ENCODE data around the gene SLC39A11.

The SLC39A11 gene

GRCh38 chr17:72693151-72693878 lies 399.2 kb downstream of the SLC39A11 start:
- Histone ChIP-seq H3K4me1 (ENCODE audit: control insufficient read depth in 5 of 5, insufficient read depth in 5 of 5, low read length in 5 of 5) (no peaks in the 10 kb centered on the region), H3K9me3 (ENCODE audit: control insufficient read depth in 5 of 5, low read length in 5 of 5) (no peaks in the 10 kb centered on the region), H3K36me3 (ENCODE audit: control insufficient read depth in 5 of 5, insufficient read depth in 5 of 5, low read length in 5 of 5) (peaks cover 0 to 4% (median 2%) of the 10 kb centered on the region in 5 donors), H3K9ac (ENCODE audit: low read length in 5 of 5) (no peak overlapping the region), H3K27ac (ENCODE audit: low read depth, low read length) (no peak overlapping the region), H3K4me3 (ENCODE audit: low read depth in 1 of 5, low read length in 5 of 5) (no peak overlapping the region), H3K27me3 (ENCODE audit: control insufficient read depth in 5 of 5, insufficient read depth in 4 of 5, low read length in 5 of 5) (no peaks in the 10 kb centered on the region)

DNA sequence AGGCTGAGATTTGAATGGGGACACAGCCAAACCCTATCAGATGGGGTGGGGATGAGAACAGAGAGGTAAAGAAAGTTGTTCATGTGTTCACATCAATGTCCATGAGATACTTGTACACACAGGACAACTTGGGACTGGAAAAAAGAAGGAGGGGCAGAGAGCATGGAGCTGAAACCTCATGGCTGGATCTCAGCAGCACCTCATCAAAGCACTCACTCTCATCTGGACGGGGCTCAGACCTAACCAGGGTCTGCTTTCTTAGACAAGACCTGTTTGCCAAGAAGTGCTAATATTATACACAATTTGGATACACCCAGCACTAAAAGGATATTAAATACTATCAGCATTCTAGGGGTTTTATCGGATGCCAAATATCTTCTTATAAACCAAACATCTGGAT lies 399.8 kb downstream of the SLC39A11 start:
- H3K36me3 ChIP-seq (ENCODE audit: control insufficient read depth in 5 of 5, insufficient read depth in 5 of 5, low read length in 5 of 5): peaks cover 0 to 4% (median 2%) of the 10 kb centered on the region in 5 donors
- no peaks in the 10 kb centered on the region for H3K27me3 ChIP-seq (ENCODE audit: control insufficient read depth in 5 of 5, insufficient read depth in 4 of 5, low read length in 5 of 5)
- no peak overlapping the region for H3K9ac ChIP-seq (ENCODE audit: low read length in 5 of 5)
- no peak overlapping the region for H3K4me3 ChIP-seq (ENCODE audit: low read depth in 1 of 5, low read length in 5 of 5)
- H3K9me3 ChIP-seq (ENCODE audit: control insufficient read depth in 5 of 5, low read length in 5 of 5): no peaks in the 10 kb centered on the region
- H3K27ac ChIP-seq (ENCODE audit: low read depth, low read length): no peak overlapping the region
- H3K4me1 ChIP-seq (ENCODE audit: control insufficient read depth in 5 of 5, insufficient read depth in 5 of 5, low read length in 5 of 5): no peaks in the 10 kb centered on the region

DNA sequence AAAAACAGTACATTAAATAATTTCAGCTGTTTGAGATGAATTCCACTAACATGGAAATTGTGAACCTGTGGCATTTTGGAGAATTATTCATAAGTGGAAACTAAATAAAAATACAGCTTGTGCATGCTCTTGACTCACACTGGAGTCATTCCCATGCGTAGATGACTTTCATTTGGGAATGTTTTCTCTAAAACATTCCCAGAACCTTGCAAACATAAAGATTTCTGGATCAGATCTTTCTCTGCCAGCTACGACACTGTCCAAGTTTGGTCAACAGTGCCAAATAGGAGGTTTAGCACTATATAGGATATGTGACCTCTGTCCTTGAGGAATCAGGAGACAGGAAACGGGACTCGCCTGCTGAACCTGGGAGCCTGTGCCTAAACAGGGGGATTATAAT lies 400.9 kb downstream of the SLC39A11 start:
- no peaks in the 10 kb centered on the region for H3K4me1 ChIP-seq (ENCODE audit: control insufficient read depth in 5 of 5, insufficient read depth in 5 of 5, low read length in 5 of 5)
- H3K9ac ChIP-seq (ENCODE audit: low read length in 5 of 5): no peak overlapping the region
- no peak overlapping the region for H3K4me3 ChIP-seq (ENCODE audit: low read depth in 1 of 5, low read length in 5 of 5)
- no peaks in the 10 kb centered on the region for H3K27me3 ChIP-seq (ENCODE audit: control insufficient read depth in 5 of 5, insufficient read depth in 4 of 5, low read length in 5 of 5)
- no peaks in the 10 kb centered on the region for H3K9me3 ChIP-seq (ENCODE audit: control insufficient read depth in 5 of 5, low read length in 5 of 5)
- no peak overlapping the region for H3K27ac ChIP-seq (ENCODE audit: low read depth, low read length)
- peaks cover 0 to 4% (median 2%) of the 10 kb centered on the region in 5 donors for H3K36me3 ChIP-seq (ENCODE audit: control insufficient read depth in 5 of 5, insufficient read depth in 5 of 5, low read length in 5 of 5)

GRCh38 chr17:72691017-72691416 lies 401.5 kb downstream of the SLC39A11 start:
- no peaks in the 10 kb centered on the region for H3K4me1 ChIP-seq (ENCODE audit: control insufficient read depth in 5 of 5, insufficient read depth in 5 of 5, low read length in 5 of 5)
- no peak overlapping the region for H3K9ac ChIP-seq (ENCODE audit: low read length in 5 of 5)
- peaks cover 0 to 4% (median 2%) of the 10 kb centered on the region in 5 donors for H3K36me3 ChIP-seq (ENCODE audit: control insufficient read depth in 5 of 5, insufficient read depth in 5 of 5, low read length in 5 of 5)
- H3K4me3 ChIP-seq (ENCODE audit: low read depth in 1 of 5, low read length in 5 of 5): no peak overlapping the region
- H3K27ac ChIP-seq (ENCODE audit: low read depth, low read length): no peak overlapping the region
- no peaks in the 10 kb centered on the region for H3K9me3 ChIP-seq (ENCODE audit: control insufficient read depth in 5 of 5, low read length in 5 of 5)
- no peaks in the 10 kb centered on the region for H3K27me3 ChIP-seq (ENCODE audit: control insufficient read depth in 5 of 5, insufficient read depth in 4 of 5, low read length in 5 of 5)

GRCh38 chr17:72687886-72688285 lies 404.6 kb downstream of the SLC39A11 start:
- Histone ChIP-seq H3K9me3 (ENCODE audit: control insufficient read depth in 5 of 5, low read length in 5 of 5) (no peaks in the 10 kb centered on the region), H3K36me3 (ENCODE audit: control insufficient read depth in 5 of 5, insufficient read depth in 5 of 5, low read length in 5 of 5) (peaks cover 0 to 4% (median 2%) of the 10 kb centered on the region in 5 donors), H3K27ac (ENCODE audit: low read depth, low read length) (no peak overlapping the region), H3K4me3 (ENCODE audit: low read depth in 1 of 5, low read length in 5 of 5) (no peak overlapping the region), H3K27me3 (ENCODE audit: control insufficient read depth in 5 of 5, insufficient read depth in 4 of 5, low read length in 5 of 5) (no peaks in the 10 kb centered on the region), H3K4me1 (ENCODE audit: control insufficient read depth in 5 of 5, insufficient read depth in 5 of 5, low read length in 5 of 5) (peaks cover 2 to 12% (median 7%) of the 10 kb centered on the region in 5 donors), H3K9ac (ENCODE audit: low read length in 5 of 5) (no peak overlapping the region)

GRCh38 chr17:72684405-72685020 lies 408.0 kb downstream of the SLC39A11 start:
- Histone ChIP-seq H3K9ac (ENCODE audit: low read length in 5 of 5) (no peak overlapping the region), H3K9me3 (ENCODE audit: control insufficient read depth in 5 of 5, low read length in 5 of 5) (no peaks in the 10 kb centered on the region), H3K4me1 (ENCODE audit: control insufficient read depth in 5 of 5, insufficient read depth in 5 of 5, low read length in 5 of 5) (peaks cover 2 to 12% (median 7%) of the 10 kb centered on the region in 5 donors), H3K36me3 (ENCODE audit: control insufficient read depth in 5 of 5, insufficient read depth in 5 of 5, low read length in 5 of 5) (peaks cover 0 to 2% (median 0%) of the 10 kb centered on the region in 5 donors), H3K4me3 (ENCODE audit: low read depth in 1 of 5, low read length in 5 of 5) (no peak overlapping the region), H3K27ac (ENCODE audit: low read depth, low read length) (no peak overlapping the region), H3K27me3 (ENCODE audit: control insufficient read depth in 5 of 5, insufficient read depth in 4 of 5, low read length in 5 of 5) (no peaks in the 10 kb centered on the region)

- no peaks in the 10 kb centered on the region for H3K27me3 ChIP-seq (ENCODE audit: control insufficient read depth in 5 of 5, insufficient read depth in 4 of 5, low read length in 5 of 5)
- no peak overlapping the region for H3K9ac ChIP-seq (ENCODE audit: low read length in 5 of 5)
- H3K4me1 ChIP-seq (ENCODE audit: control insufficient read depth in 5 of 5, insufficient read depth in 5 of 5, low read length in 5 of 5): peaks cover 2 to 12% (median 7%) of the 10 kb centered on the region in 5 donors
- no peaks in the 10 kb centered on the region for H3K9me3 ChIP-seq (ENCODE audit: control insufficient read depth in 5 of 5, low read length in 5 of 5)
- no peak overlapping the region for H3K27ac ChIP-seq (ENCODE audit: low read depth, low read length)
- no peak overlapping the region for H3K4me3 ChIP-seq (ENCODE audit: low read depth in 1 of 5, low read length in 5 of 5)
- peaks cover 0 to 2% (median 0%) of the 10 kb centered on the region in 5 donors for H3K36me3 ChIP-seq (ENCODE audit: control insufficient read depth in 5 of 5, insufficient read depth in 5 of 5, low read length in 5 of 5)
Observed at GRCh38 chr17:72683506-72684404, 408.7 kb downstream of the SLC39A11 start.

DNA sequence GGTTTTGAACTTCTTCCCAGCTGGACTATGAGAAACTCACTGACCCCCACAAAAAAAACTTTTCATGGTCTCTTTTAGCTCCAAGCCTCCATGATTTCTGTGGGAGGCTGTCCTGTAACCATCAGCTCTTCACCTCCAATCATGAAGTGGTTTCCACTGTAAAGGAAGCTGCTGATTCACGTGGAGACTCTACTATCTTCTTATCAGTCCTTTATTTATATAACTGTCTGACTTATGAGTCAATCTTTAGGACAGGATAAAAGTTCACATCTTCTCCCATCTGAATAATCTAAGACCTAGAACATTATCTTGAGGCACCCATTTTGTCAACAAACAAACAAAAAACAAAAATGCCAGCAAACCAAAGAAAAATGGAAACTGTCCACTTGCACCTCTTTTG lies 409.9 kb downstream of the SLC39A11 start:
- no peaks in the 10 kb centered on the region for H3K27me3 ChIP-seq (ENCODE audit: control insufficient read depth in 5 of 5, insufficient read depth in 4 of 5, low read length in 5 of 5)
- H3K27ac ChIP-seq (ENCODE audit: low read depth, low read length): no peak overlapping the region
- no peaks in the 10 kb centered on the region for H3K9me3 ChIP-seq (ENCODE audit: control insufficient read depth in 5 of 5, low read length in 5 of 5)
- no peak overlapping the region for H3K9ac ChIP-seq (ENCODE audit: low read length in 5 of 5)
- H3K4me3 ChIP-seq (ENCODE audit: low read depth in 1 of 5, low read length in 5 of 5): no peak overlapping the region
- H3K4me1 ChIP-seq (ENCODE audit: control insufficient read depth in 5 of 5, insufficient read depth in 5 of 5, low read length in 5 of 5): peaks cover 2 to 12% (median 7%) of the 10 kb centered on the region in 5 donors
- no peaks in the 10 kb centered on the region for H3K36me3 ChIP-seq (ENCODE audit: control insufficient read depth in 5 of 5, insufficient read depth in 5 of 5, low read length in 5 of 5)

DNA sequence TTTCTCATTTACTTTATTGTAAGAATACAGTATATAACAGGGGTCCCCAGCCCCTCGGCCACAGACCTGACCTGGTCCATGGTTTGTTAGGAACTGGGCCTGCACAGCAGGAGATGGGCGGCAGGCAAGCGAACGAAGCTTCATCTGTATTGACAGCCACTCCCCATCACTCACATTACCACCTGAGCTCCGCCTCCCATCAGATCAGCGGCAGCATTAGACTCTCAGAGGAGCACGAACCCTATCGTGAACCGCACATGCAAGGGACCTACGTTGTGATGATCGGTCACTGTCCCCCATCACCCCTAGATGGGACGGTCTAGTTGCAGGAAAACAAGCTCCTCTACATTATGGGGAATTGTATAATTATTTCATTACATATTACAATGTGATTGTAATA lies 410.6 kb downstream of the SLC39A11 start:
- H3K9me3 ChIP-seq (ENCODE audit: control insufficient read depth in 5 of 5, low read length in 5 of 5): no peaks in the 10 kb centered on the region
- no peaks in the 10 kb centered on the region for H3K36me3 ChIP-seq (ENCODE audit: control insufficient read depth in 5 of 5, insufficient read depth in 5 of 5, low read length in 5 of 5)
- H3K27ac ChIP-seq (ENCODE audit: low read depth, low read length): no peak overlapping the region
- no peak overlapping the region for H3K4me3 ChIP-seq (ENCODE audit: low read depth in 1 of 5, low read length in 5 of 5)
- H3K4me1 ChIP-seq (ENCODE audit: control insufficient read depth in 5 of 5, insufficient read depth in 5 of 5, low read length in 5 of 5): peaks cover 2 to 12% (median 7%) of the 10 kb centered on the region in 5 donors
- no peak overlapping the region for H3K9ac ChIP-seq (ENCODE audit: low read length in 5 of 5)
- no peaks in the 10 kb centered on the region for H3K27me3 ChIP-seq (ENCODE audit: control insufficient read depth in 5 of 5, insufficient read depth in 4 of 5, low read length in 5 of 5)

Measured in subcutaneous abdominal adipose tissue (tissue), 5 donors.